Mesenchymal stem cell (in vitro differentiated cells and primary cell): ENCODE data around the gene MAVS.
A peak's percentile ranks its signal among the peaks of the same experiment; 100 is the strongest.

Source experiments
- DNase-seq: peaks from one replicate; pipeline ENCODE4 v3.0.0-alpha.2; 2013
- H2AFZ ChIP-seq: one replicate; pipeline ENCODE4 v1.6.1; 2013; ENCODE audit warnings: low read depth, mild to moderate bottlenecking, control low read depth, inconsistent platforms, low read length, moderate library complexity
- H2AK5ac ChIP-seq: 2 replicates; pipeline ENCODE4 v1.6.1; 2013; ENCODE audit warnings: low read length, moderate library complexity, mild to moderate bottlenecking, inconsistent platforms; ENCODE audit not compliant: severe bottlenecking
- H2BK120ac ChIP-seq: one replicate; pipeline ENCODE4 v1.6.1; 2013; ENCODE audit warnings: low read depth, mild to moderate bottlenecking, inconsistent platforms, low read length, moderate library complexity
- H2BK12ac ChIP-seq, 2 experiments: one replicate each; pipeline ENCODE4 v1.6.1; 2013; ENCODE audit warnings: inconsistent platforms in 2 of 2, low read length in 2 of 2, mild to moderate bottlenecking in 2 of 2, moderate library complexity in 2 of 2, control low read depth in 1 of 2
- H2BK15ac ChIP-seq: one replicate; pipeline ENCODE4 v1.6.1; 2013; ENCODE audit warnings: mild to moderate bottlenecking, low read depth, inconsistent platforms; ENCODE audit not compliant: poor library complexity, severe bottlenecking
- H2BK5ac ChIP-seq: 2 replicates; pipeline ENCODE4 v1.6.1; 2013; ENCODE audit warnings: low read depth, mild to moderate bottlenecking, low read length, control low read depth, inconsistent platforms; ENCODE audit not compliant: poor library complexity, severe bottlenecking
- H3K14ac ChIP-seq, 2 experiments: one replicate each; pipeline ENCODE4 v1.6.1; 2013; ENCODE audit warnings: inconsistent platforms in 2 of 2, low read length in 2 of 2, control low read depth in 1 of 2, mild to moderate bottlenecking in 1 of 2, moderate library complexity in 1 of 2
- H3K18ac ChIP-seq, 2 experiments: one replicate each; pipeline ENCODE4 v1.6.1; 2013; ENCODE audit warnings: inconsistent platforms in 2 of 2, low read length in 2 of 2, control low read depth in 1 of 2, low read depth in 1 of 2, mild to moderate bottlenecking in 1 of 2
- H3K23ac ChIP-seq, 2 experiments: one replicate each; pipeline ENCODE4 v1.6.1; 2013; ENCODE audit warnings: inconsistent platforms in 2 of 2, low read length in 2 of 2, mild to moderate bottlenecking in 2 of 2, moderate library complexity in 2 of 2, control low read depth in 1 of 2
- H3K27ac ChIP-seq: 2 replicates; pipeline ENCODE4 v1.5.1; 2013; ENCODE audit warnings: mild to moderate bottlenecking, moderate library complexity, low read length, control low read depth, inconsistent platforms; ENCODE audit not compliant: poor library complexity, severe bottlenecking
- H3K27me3 ChIP-seq, 2 experiments: 2 replicates each; pipeline versions ENCODE4 v1.6.1 to v1.7.0; 2013; ENCODE audit warnings: low read length in 2 of 2, mild to moderate bottlenecking in 2 of 2, moderate library complexity in 2 of 2, control low read depth in 1 of 2, inconsistent platforms in 1 of 2; ENCODE audit not compliant: control insufficient read depth in 1 of 2, insufficient read depth in 1 of 2
- H3K36me3 ChIP-seq, 2 experiments: 2 replicates each; pipeline versions ENCODE4 v1.6.1 to v1.7.0; 2013; ENCODE audit warnings: low read length in 2 of 2, control low read depth in 1 of 2, inconsistent platforms in 1 of 2, low read depth in 1 of 2, mild to moderate bottlenecking in 1 of 2; ENCODE audit not compliant: insufficient read depth in 2 of 2, control insufficient read depth in 1 of 2
- H3K4ac ChIP-seq, 2 experiments: one replicate each; pipeline ENCODE4 v1.6.1; 2013; ENCODE audit warnings: inconsistent platforms in 2 of 2, low read length in 2 of 2, mild to moderate bottlenecking in 2 of 2, moderate library complexity in 2 of 2, control low read depth in 1 of 2, low read depth in 1 of 2
- H3K4me1 ChIP-seq: 2 replicates; pipeline ENCODE4 v1.6.1; 2013; ENCODE audit warnings: low read depth, low read length, control low read depth; ENCODE audit not compliant: control insufficient read depth, insufficient read depth
- H3K4me2 ChIP-seq: 2 replicates; pipeline ENCODE4 v1.6.1; 2013; ENCODE audit warnings: low read length, mild to moderate bottlenecking, inconsistent platforms; ENCODE audit not compliant: poor library complexity, severe bottlenecking
- H3K4me3 ChIP-seq, 2 experiments: 2 replicates each; pipeline versions ENCODE4 v1.5.1 to v1.7.0; 2013; ENCODE audit warnings: low read length in 2 of 2, mild to moderate bottlenecking in 2 of 2, control low read depth in 1 of 2, low read depth in 1 of 2; ENCODE audit not compliant: insufficient read depth in 1 of 2
- H3K79me1 ChIP-seq: replicated peaks from 2 replicates; pipeline ENCODE4 v1.6.1; 2013; ENCODE audit warnings: mild to moderate bottlenecking, control low read depth, low read length, inconsistent platforms; ENCODE audit not compliant: poor library complexity, severe bottlenecking
- H3K9ac ChIP-seq: 2 replicates; pipeline ENCODE4 v1.7.0; 2013; ENCODE audit warnings: mild to moderate bottlenecking, low read length, moderate library complexity
- H3K9me3 ChIP-seq: 2 replicates; pipeline ENCODE4 v1.7.0; 2013; ENCODE audit warnings: mild to moderate bottlenecking, low read length; ENCODE audit not compliant: control insufficient read depth
- H4K8ac ChIP-seq: one replicate; pipeline ENCODE4 v1.6.1; 2013; ENCODE audit warnings: inconsistent platforms, mild to moderate bottlenecking, low read length, moderate library complexity
- H4K91ac ChIP-seq: one replicate; pipeline ENCODE4 v1.6.1; 2013; ENCODE audit warnings: mild to moderate bottlenecking, low read length, inconsistent platforms
- WGBS: methylation state at CpG from one replicate; pipeline ENCODE4 v1.1.7; 2013; ENCODE audit warnings: mixed read lengths; 5-methylcytosine and 5-hydroxymethylcytosine counted together

The MAVS gene

DNA sequence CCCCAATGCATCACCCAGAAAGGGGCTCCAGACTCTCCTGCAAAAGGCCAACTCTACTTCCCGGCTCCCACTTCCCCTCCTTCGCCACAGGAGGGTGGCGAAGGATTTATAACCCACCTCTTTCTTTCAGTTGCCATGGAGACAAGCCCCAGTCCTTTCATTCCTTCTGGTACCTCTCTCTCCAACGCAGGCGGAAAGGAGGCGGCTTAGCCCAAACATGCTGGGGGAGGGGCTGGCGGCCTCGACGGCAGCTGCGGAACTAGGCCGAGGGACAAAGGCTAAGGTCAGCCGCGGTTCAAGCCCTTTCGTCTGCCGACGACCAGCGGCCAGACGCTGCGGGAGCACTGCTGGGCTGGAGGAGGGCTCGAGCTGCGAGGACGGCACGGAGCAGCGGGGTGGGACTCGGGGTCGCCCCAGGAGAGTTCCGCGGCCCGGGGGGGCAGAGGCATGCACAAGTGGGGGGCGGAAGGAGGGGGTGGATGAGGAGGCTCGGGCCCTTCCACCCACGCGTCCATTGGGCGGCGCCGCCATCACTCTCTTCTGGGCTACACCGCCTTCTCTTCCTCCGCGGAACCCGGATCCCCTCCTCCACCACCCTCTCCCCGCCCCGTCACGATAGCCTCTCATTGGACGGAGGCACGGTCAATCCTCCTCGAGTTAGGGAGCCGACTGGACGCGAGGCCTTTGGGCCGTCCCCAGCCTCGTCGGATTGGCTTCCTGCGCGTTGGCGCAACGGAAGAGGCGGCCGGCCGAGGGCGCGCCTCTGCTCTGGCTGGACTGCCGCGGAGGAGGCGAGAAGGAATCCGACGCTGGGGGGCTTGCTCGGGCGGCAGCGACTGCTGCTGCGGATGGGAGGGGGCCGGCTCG, 42.2 kb downstream of the MAVS start, which contains the start of gene PANK2:
PANK2 (plus strand) TSS at position 766 of the 867 bp plus-strand sequence.
- no peaks in the 10 kb centered on the region for H3K9me3 ChIP-seq
- peak within 1 kb of the TSS; percentile 83 for H3K4me2 ChIP-seq
- H2BK120ac ChIP-seq: peak within 1 kb of the TSS; percentile 99
- H2BK12ac ChIP-seq: peak within 1 kb of the TSS; percentile 32 to 61
- peak within 1 kb of the TSS in 1 of 2 experiments; percentile 92 for H3K23ac ChIP-seq
- H2AFZ ChIP-seq: peak within 1 kb of the TSS; percentile 60
- peaks cover 9% of the 10 kb centered on the region for H3K4me1 ChIP-seq
- peak within 1 kb of the TSS; percentile 96 for H3K9ac ChIP-seq
- peaks cover 7 to 8% of the 10 kb centered on the region in 2 experiments for H3K36me3 ChIP-seq
- peak within 1 kb of the TSS; percentile 87 for H3K27ac ChIP-seq
- H3K14ac ChIP-seq: peak within 1 kb of the TSS; percentile 96 to 97
- H3K79me1 ChIP-seq: peaks cover 9% of the 10 kb centered on the region
- peak within 1 kb of the TSS; percentile 96 to 100 for H3K4ac ChIP-seq
- peak within 1 kb of the TSS; percentile 59 for H2AK5ac ChIP-seq
- H3K18ac ChIP-seq: peak within 1 kb of the TSS; percentile 98 to 100
- no peaks in the 10 kb centered on the region for H3K27me3 ChIP-seq
- peak; percentile 99 for DNase-seq
- under 1% methylated on average over 58 of the region's 72 CpGs for WGBS
- peak within 1 kb of the TSS; percentile 100 for H4K91ac ChIP-seq
- peak within 1 kb of the TSS; percentile 94 to 98 for H3K4me3 ChIP-seq
- peak within 1 kb of the TSS; percentile 99 for H2BK15ac ChIP-seq
- H4K8ac ChIP-seq: peak within 1 kb of the TSS; percentile 99
- H2BK5ac ChIP-seq: peak within 1 kb of the TSS; percentile 97

DNA sequence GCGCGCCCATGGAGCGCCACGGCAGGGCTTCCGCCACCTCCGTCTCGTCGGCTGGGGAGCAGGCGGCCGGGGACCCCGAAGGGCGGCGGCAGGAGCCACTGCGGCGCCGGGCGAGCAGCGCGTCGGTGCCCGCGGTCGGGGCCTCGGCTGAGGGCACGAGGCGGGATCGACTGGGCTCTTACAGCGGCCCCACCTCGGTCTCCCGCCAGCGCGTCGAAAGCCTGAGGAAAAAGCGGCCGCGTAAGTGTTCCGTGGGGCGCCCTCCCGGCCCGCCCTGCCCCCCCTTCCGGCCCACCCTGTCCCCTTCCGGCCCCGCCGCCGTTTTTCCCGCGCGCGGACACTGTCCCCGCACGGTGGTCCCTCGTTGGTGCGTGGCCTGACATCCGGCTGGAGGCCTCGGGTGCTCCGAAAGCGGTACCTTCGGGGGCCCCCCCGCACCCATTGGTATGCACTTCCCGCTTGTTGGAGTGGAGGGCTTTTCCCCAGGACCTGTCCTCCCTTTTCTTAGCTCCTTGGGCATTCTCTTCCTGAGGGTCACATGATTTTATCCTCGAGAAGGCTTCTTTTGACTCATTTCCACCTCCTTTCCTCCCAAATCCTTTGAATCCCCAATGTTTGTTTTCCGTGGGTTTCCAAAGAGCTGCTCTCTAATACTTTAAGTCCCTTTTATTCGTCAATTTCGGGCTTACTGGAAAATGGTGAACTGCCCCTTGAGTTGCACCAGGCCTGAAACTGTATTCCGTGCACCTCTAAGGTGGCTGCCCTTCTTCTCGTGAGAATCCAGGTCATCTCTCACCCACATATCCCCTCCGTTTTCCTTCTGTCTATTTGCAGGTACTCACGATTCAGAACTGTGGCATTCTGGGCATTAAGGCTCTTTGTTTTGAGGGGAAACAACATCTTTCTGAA, 43.1 kb downstream of the MAVS start:
- WGBS: 0% methylated on average over 51 of the region's 68 CpGs
- peak overlapping the region; percentile 59 for H2AK5ac ChIP-seq
- H2BK5ac ChIP-seq: peak overlapping the region; percentile 90

DNA sequence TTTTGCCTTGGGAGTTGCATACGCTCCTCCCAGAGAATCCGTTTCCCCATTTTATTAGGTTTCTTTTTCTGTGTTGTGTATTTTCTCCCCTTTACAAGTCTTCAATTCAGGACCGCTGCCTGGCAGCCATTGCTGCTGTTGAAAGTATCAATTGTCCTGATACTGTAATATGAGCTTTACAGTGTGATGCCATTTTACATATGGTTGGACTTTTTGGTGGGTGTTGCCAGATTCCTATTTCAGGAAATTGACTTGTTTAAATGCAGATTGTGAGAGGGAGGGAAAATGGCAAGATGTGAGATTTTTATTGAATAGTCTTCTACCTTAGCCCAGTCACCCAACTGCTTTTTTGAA, 43.7 kb downstream of the MAVS start:
- no peak overlapping the region for H2BK5ac ChIP-seq
- H3K18ac ChIP-seq: no peak overlapping the region
- peak overlapping the region; percentile 96 for H3K9ac ChIP-seq
- H3K27ac ChIP-seq: peak overlapping the region; percentile 44
- H3K36me3 ChIP-seq: peaks cover 7 to 13% of the 10 kb centered on the region in 2 experiments
- 38% methylated on average over 1 of the region's 3 CpGs for WGBS
- no peak overlapping the region for H3K23ac ChIP-seq
- no peak overlapping the region for H4K91ac ChIP-seq
- H2AFZ ChIP-seq: no peak overlapping the region
- DNase-seq: peak; percentile 52
- peaks cover 15% of the 10 kb centered on the region for H3K4me1 ChIP-seq
- no peak overlapping the region for H2BK15ac ChIP-seq
- no peak overlapping the region for H4K8ac ChIP-seq
- peak overlapping the region in 1 of 2 experiments; percentile 94 for H3K4me3 ChIP-seq
- H2BK12ac ChIP-seq: no peak overlapping the region
- H2BK120ac ChIP-seq: no peak overlapping the region
- no peaks in the 10 kb centered on the region for H3K27me3 ChIP-seq
- H3K4me2 ChIP-seq: peak overlapping the region; percentile 64
- H3K14ac ChIP-seq: no peak overlapping the region
- H3K4ac ChIP-seq: no peak overlapping the region
- no peaks in the 10 kb centered on the region for H3K9me3 ChIP-seq
- peaks cover 5% of the 10 kb centered on the region for H3K79me1 ChIP-seq
- H2AK5ac ChIP-seq: no peak overlapping the region

More for the DNA sequence above, 43.1 kb downstream of the MAVS start:
- H2BK12ac ChIP-seq: peak overlapping the region in 1 of 2 experiments; percentile 15
- H3K27ac ChIP-seq: peak overlapping the region; percentile 44
- H3K23ac ChIP-seq: peak overlapping the region in 1 of 2 experiments; percentile 81
- H3K4ac ChIP-seq: peak overlapping the region; percentile 89 to 95
- peak overlapping the region; percentile 94 for H2BK15ac ChIP-seq
- peak overlapping the region; percentile 99 for H4K91ac ChIP-seq
- H3K79me1 ChIP-seq: peaks cover 5% of the 10 kb centered on the region
- H3K14ac ChIP-seq: peak overlapping the region; percentile 86 to 96
- H3K4me2 ChIP-seq: peak overlapping the region; percentile 64
- peak overlapping the region; percentile 94 to 98 for H3K4me3 ChIP-seq
- H3K9ac ChIP-seq: peak overlapping the region; percentile 96
- peaks cover 2 to 11% of the 10 kb centered on the region in 2 experiments for H3K36me3 ChIP-seq
- H2AFZ ChIP-seq: no peak overlapping the region
- peaks cover 12% of the 10 kb centered on the region for H3K4me1 ChIP-seq
- H3K18ac ChIP-seq: peak overlapping the region; percentile 97 to 99
- no peaks in the 10 kb centered on the region for H3K9me3 ChIP-seq
- peak; percentile 37 for DNase-seq
- peak overlapping the region; percentile 97 for H4K8ac ChIP-seq
- H2BK120ac ChIP-seq: peak overlapping the region; percentile 98
- no peaks in the 10 kb centered on the region for H3K27me3 ChIP-seq
